HCT116 (cell line): ENCODE data around the gene CDH22. TPM values are rescaled to one million over a fixed set of nuclear protein-coding genes. Genes with fewer than 3 reads are reported as not detected.

Experiments
- ATAC-seq: fragments of 200-7000 bp; cut with Tn5 transposase; 2 replicates; pipeline ENCODE4 v1.9.1; 2020; ENCODE audit warnings: mild to moderate bottlenecking, moderate library complexity
- BruUV-seq: library from RNA; stranded (reverse); fragments of 400-500 nt; replicated peaks from 2 replicates; lab custom pipeline; 2021; lab: Mats Ljungman, UMichigan
- CTCF ChIA-PET: fragments of 300-600 bp; sonication (Branson Sonifier 250); formaldehyde crosslinking; loops from one replicate; lab custom pipeline; 2021; ENCODE audit warnings: antibody characterized with exemption; lab: Charles Lee
- POLR2A ChIA-PET: fragments of 300-600, 350-600 bp; sonication (Branson Sonifier 250); formaldehyde crosslinking; loops from one replicate; lab custom pipeline; 2021; ENCODE audit warnings: antibody characterized with exemption; lab: Charles Lee
- RAD21 ChIA-PET, 2 experiments: fragments of 300-600 bp; sonication (Branson Sonifier 250); formaldehyde crosslinking; loops; one replicate each; lab custom pipeline; 2023; ENCODE audit warnings: low total read pairs in 2 of 2; ENCODE audit not compliant: uncharacterized antibody in 2 of 2, unreplicated experiment in 2 of 2, low non-redundant PET in 1 of 2; lab: Charles Lee
- DNase-seq: peaks from one replicate; pipeline ENCODE4 v3.0.0-alpha.2; 2010; ENCODE audit warnings: low read depth, low spot score
- H2AFZ ChIP-seq: fragments of 200-600 bp; shearing (Covaris generic), sonication (generic); 2 replicates; pipeline ENCODE4 v1.6.1; 2017; ENCODE audit warnings: low read depth, mixed run types, mixed read lengths, antibody characterized with exemption, low read length; ENCODE audit not compliant: poor library complexity, severe bottlenecking
- H3K27ac ChIP-seq: 2 replicates; pipeline ENCODE4 v1.5.1; 2012; ENCODE audit warnings: low read depth, low read length
- H3K27me3 ChIP-seq: fragments of 200-600 bp; sonication (generic); 2 replicates; pipeline ENCODE4 v1.6.1; 2016; ENCODE audit warnings: mixed run types, low read length, mixed read lengths; ENCODE audit not compliant: insufficient read depth
- H3K36me3 ChIP-seq, 2 experiments: fragments of 200-500 bp in 1 of 2; fragments of 200-600 bp in 1 of 2; sonication (Bioruptor generic) in 1 of 2; sonication (generic) in 1 of 2; 2 replicates each; pipeline versions ENCODE4 v1.5.1 to v1.6.1; 2014 to 2016; ENCODE audit warnings: low read length in 2 of 2, inconsistent platforms in 1 of 2, mixed read lengths in 1 of 2, mixed run types in 1 of 2; ENCODE audit not compliant: insufficient read depth in 2 of 2, control insufficient read depth in 1 of 2
- H3K4me1 ChIP-seq, 2 experiments: fragments of 200-600 bp in 1 of 2; sonication (generic) in 1 of 2; 2 replicates each; pipeline versions ENCODE4 v1.5.1 to v1.6.1; 2012 to 2017; ENCODE audit warnings: low read length in 2 of 2, inconsistent platforms in 1 of 2, mild to moderate bottlenecking in 1 of 2, mixed read lengths in 1 of 2, mixed run types in 1 of 2, moderate library complexity in 1 of 2; ENCODE audit not compliant: insufficient read depth in 2 of 2, control insufficient read depth in 1 of 2
- H3K4me2 ChIP-seq: fragments of 200-600 bp; sonication (generic); 2 replicates; pipeline ENCODE4 v1.6.1; 2017; ENCODE audit warnings: mixed run types, low read length, mixed read lengths
- H3K4me3 ChIP-seq, 2 experiments: fragments of 200-600 bp in 1 of 2; sonication (generic) in 1 of 2; replicated peaks in 1 of 2; 2 replicates each; pipeline ENCODE4 v1.5.1; 2011 to 2016; ENCODE audit warnings: low read length in 2 of 2, control low read depth in 1 of 2, low read depth in 1 of 2, mild to moderate bottlenecking in 1 of 2, mixed read lengths in 1 of 2, mixed run types in 1 of 2
- H3K79me2 ChIP-seq: fragments of 200-600 bp; sonication (generic); 2 replicates; pipeline ENCODE4 v1.6.1; 2017; ENCODE audit warnings: mild to moderate bottlenecking, mixed run types, low read length, moderate library complexity, mixed read lengths; ENCODE audit not compliant: insufficient read depth
- H3K9ac ChIP-seq: fragments of 200-600 bp; sonication (generic); 2 replicates; pipeline ENCODE4 v1.6.1; 2016; ENCODE audit warnings: low read length, mixed read lengths
- H3K9me2 ChIP-seq: fragments of 200-600 bp; sonication (generic), shearing (Covaris generic); 2 replicates; pipeline ENCODE4 v1.6.1; 2017; ENCODE audit warnings: mixed run types, mild to moderate bottlenecking, moderate library complexity; ENCODE audit not compliant: insufficient read depth
- H3K9me3 ChIP-seq, 2 experiments: fragments of 200-500 bp in 1 of 2; fragments of 200-600 bp in 1 of 2; sonication (Bioruptor generic) in 1 of 2; sonication (generic) in 1 of 2; 2 replicates each; pipeline ENCODE4 v1.6.1; 2014 to 2017; ENCODE audit warnings: low read length in 2 of 2, mixed read lengths in 2 of 2, inconsistent platforms in 1 of 2, low read depth in 1 of 2, mild to moderate bottlenecking in 1 of 2, mixed run types in 1 of 2, moderate library complexity in 1 of 2; ENCODE audit not compliant: control insufficient read depth in 1 of 2, insufficient read depth in 1 of 2
- H4K20me1 ChIP-seq: fragments of 200-600 bp; sonication (generic), shearing (Covaris generic); 2 replicates; pipeline ENCODE4 v1.6.1; 2017; ENCODE audit warnings: mixed run types, mild to moderate bottlenecking, moderate library complexity; ENCODE audit not compliant: insufficient read depth
- EGR1 ChIP-seq: IDR thresholded peaks from 2 replicates; pipeline ENCODE4 v1.6.1; 2012; ENCODE audit warnings: low read depth
- SP1 ChIP-seq: IDR thresholded peaks from 2 replicates; pipeline ENCODE4 v1.6.1; 2012; ENCODE audit warnings: low read depth
- TCF7L2 ChIP-seq: IDR thresholded peaks from 2 replicates; pipeline ENCODE4 v1.7.0; 2011; ENCODE audit warnings: borderline replicate concordance, inconsistent platforms; ENCODE audit not compliant: insufficient read depth, insufficient read length; ENCODE audit errors: extremely low read depth
- ZFX ChIP-seq: fragments of 450-650 bp; IDR thresholded peaks from 2 replicates; pipeline ENCODE4 v1.6.1; 2017
- intact Hi-C: fragments of 100-400 bp; cut with micrococcal nuclease; formaldehyde crosslinking; loops from 2 replicates; pipeline ENCODE4 v1.10.0; 2022
- total RNA-seq: library from RNA; stranded (reverse); gene quantifications from one replicate; pipeline ENCODE4 v1.2.1, GENCODE V29; 2021; ENCODE audit not compliant: unreplicated experiment

The CDH22 gene
- total RNA-seq, 1 experiment from 2014 or later: 1.8 TPM

- no peak overlapping the region for H3K4me2 ChIP-seq
- H3K9ac ChIP-seq: no peak overlapping the region
- H3K27ac ChIP-seq: no peak overlapping the region
- TF ChIP-seq SP1 (no peak), EGR1 (no peak)
- no peaks in the 10 kb centered on the region for H4K20me1 ChIP-seq
- POLR2A ChIA-PET: no interaction called here
- RAD21 ChIA-PET: no interaction called here
- no TSS peak for BruUV-seq
- no peaks in the 10 kb centered on the region; the same call in 1 of the 2 replicates for H3K27me3 ChIP-seq
- H3K4me1 ChIP-seq: peaks cover 4 to 17% of the 10 kb centered on the region in 2 experiments; a peak in 3 of 4 replicates
- no peaks in the 10 kb centered on the region for H3K9me2 ChIP-seq
- no peaks in the 10 kb centered on the region for H3K79me2 ChIP-seq
- CTCF ChIA-PET: interaction anchor here (1.1 to 2.1 kb wide), 6 partner anchors 10 to 283 kb away, joined by 4 to 11 read pairs (median 8); no protein-coding TSS in a partner anchor
- no peak for ATAC-seq
- no peaks in the 10 kb centered on the region for H3K9me3 ChIP-seq
- intact Hi-C loops: loop anchor here (5.0 kb wide), 1 partner anchor 174 kb away; no protein-coding TSS in a partner anchor
- H3K4me3 ChIP-seq: no peak overlapping the region
- H3K36me3 ChIP-seq: no peaks in the 10 kb centered on the region
- no peak for DNase-seq
- H2AFZ ChIP-seq: no peak overlapping the region
Observed at GRCh38 chr20:46305973-46306360, 2.3 kb downstream of the CDH22 start.

DNA sequence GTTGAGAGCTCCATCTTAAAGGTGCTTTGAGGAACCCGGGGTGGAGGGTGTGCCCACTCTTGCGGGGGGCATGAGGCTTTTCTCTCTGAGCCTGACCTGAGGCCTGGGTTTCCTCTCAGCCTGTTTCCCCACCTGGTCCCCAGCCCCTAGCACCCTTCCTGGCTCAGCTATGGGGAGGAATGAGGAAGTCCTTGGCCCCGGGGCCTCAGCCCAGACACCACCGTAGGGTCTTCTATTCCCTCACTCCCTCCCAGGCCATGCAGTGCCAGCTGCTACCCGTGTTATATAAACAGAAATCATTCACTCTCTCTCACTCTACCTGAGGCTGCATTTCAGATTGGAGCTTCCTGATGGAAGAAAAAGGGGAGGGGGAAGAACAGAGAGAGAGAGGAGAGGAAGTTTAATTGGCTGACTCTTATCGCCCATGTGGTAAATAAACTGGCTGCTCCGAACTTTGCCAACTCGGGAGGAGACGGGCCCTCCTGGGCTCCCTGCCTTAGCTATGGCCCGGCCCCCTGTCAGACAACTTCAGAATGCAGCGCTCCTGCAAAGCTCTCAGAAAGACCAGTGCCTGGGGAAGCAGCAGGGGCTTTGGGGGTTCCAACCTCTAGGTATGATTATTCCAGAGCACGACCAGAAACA lies 2.8 kb downstream of the CDH22 start:
- no peak for DNase-seq
- no peaks in the 10 kb centered on the region for H3K79me2 ChIP-seq
- ATAC-seq: no peak
- no peak overlapping the region for H2AFZ ChIP-seq
- H4K20me1 ChIP-seq: no peaks in the 10 kb centered on the region
- no peaks in the 10 kb centered on the region for H3K36me3 ChIP-seq
- no peaks in the 10 kb centered on the region for H3K9me3 ChIP-seq
- no peaks in the 10 kb centered on the region; the same call in 1 of the 2 replicates for H3K27me3 ChIP-seq
- no peak for TF ChIP-seq TCF7L2
- no peak for TF ChIP-seq ZFX
- intact Hi-C loops: loop anchor here (5.0 kb wide), 1 partner anchor 173 kb away; no protein-coding TSS in a partner anchor
- H3K27ac ChIP-seq: no peak overlapping the region
- RAD21 ChIA-PET: no interaction called here
- H3K4me2 ChIP-seq: no peak overlapping the region
- no TSS peak for BruUV-seq
- POLR2A ChIA-PET: no interaction called here
- no peak overlapping the region for H3K4me3 ChIP-seq
- no peak overlapping the region for H3K9ac ChIP-seq
- peaks cover 4 to 17% of the 10 kb centered on the region in 2 experiments; a peak in 3 of 4 replicates for H3K4me1 ChIP-seq
- CTCF ChIA-PET: interaction anchor here (1.2 to 2.1 kb wide), 4 partner anchors 8 to 173 kb away, joined by 3 to 11 read pairs (median 8); no protein-coding TSS in a partner anchor
- no peaks in the 10 kb centered on the region for H3K9me2 ChIP-seq
